ENCODE measurements around the gene SPACA4.

SPACA4 gene

DNA sequence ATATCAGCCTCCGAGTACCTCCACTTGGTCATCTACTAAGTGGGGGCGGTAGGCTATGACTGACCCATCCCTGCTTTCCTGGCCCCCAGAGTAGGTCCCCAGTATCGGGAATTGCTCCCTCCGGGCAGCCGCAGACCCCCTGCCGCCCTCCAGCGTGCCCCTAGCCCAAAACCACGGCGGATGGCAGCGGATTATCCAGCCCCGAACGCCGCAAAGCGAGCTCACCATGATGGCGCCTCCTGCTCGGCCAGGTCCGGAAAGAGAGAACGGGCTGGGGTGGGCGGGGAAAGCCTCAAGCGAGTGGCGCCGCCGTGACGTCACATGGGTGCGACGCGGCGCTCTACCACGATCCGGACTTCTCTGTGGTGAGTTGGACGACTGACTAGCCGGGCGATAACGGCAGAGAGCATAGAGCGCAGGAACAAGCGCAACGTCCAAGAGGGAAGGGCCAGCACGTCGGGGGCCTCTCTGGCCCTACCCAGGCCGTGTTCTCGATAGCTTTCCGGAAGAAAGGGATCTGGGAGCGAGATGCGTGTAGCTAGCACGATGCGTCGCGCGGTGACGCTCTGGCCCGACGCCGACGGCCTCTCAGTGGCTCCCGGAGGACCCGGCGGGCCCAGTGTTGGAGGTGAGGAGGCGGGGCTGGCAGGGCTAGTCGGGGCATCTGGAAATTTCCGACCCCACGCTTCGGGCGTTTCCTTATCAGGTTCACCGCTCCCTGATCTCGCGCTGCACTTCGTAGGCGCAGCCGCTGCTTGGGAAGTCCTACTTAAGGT lies 12.6 kb downstream of the SPACA4 start, which contains the start of the genes RPL18 and SPHK2:
Gene RPL18, minus strand, starts transcription at position 263 of the 776 bp plus-strand sequence. Its CDS starts 35 bp downstream, at position 228.
Gene SPHK2, plus strand, starts transcription at position 591 of the 776 bp plus-strand sequence. CDS start 1,009 bp downstream, outside the sequence.
- peaks cover 31% of the 10 kb centered on the region for H3K4me1 Mint-ChIP-seq
- peak; percentile 91 to 93 for DNase-seq (ENCODE audit: low spot score in 2 of 2)
- peak within 1 kb of the TSS; percentile 98 for H3K4me3 Mint-ChIP-seq
- peak; percentile 81 for ATAC-seq (ENCODE audit: low read depth)
- peak within 1 kb of the TSS; percentile 95 for H3K27ac Mint-ChIP-seq
- H3K9me3 Mint-ChIP-seq, result no peaks in the 10 kb centered on the region
- H3K36me3 Mint-ChIP-seq, result peaks cover 22% of the 10 kb centered on the region
- no peaks in the 10 kb centered on the region for H3K27me3 Mint-ChIP-seq

DNA sequence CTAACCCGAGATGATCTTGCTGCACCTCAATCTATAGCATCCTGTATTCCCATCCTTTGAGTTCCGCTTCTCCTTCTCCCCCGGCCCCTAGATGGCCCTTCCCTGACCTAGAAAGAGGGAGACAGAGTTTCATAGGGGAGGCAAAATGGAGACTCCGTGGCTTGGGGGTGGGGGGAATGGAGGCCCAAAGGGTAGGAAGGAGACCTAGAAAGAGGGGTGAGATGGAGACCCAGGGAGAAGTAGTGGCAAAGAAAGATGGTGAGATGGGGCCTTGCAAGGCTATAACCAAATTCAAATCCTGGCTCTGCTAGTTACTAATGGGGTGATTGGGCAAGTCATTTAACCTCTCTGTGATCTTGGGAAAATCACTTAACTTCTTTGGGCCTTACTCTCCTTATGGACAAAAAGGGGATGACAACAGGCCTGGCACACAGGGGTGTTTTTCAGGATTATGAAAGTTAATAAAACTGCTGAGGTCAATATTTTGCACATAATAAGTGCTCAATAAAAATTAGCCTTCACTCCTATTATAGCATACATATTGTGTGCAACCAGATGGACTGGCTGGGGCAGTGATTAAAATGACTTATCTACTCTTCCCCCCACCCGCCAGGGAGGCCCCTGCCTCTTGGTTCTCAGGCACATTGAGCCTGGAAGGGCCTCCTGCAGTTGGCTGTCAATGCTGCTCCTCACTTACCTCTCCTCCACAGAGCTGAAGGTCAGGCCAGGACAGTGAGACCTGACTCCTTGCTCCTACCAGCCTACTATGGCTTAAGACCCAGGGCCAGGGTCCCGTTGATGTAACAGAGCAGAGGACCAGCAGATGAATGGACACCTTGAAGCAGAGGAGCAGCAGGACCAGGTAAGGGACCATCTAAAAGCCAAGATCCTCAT lies 13.4 kb downstream of the SPACA4 start:
- Mint-ChIP-seq H3K9me3 (no peaks in the 10 kb centered on the region), H3K36me3 (peaks cover 22% of the 10 kb centered on the region), H3K27ac (peak overlapping the region; percentile 95), H3K4me1 (peaks cover 37% of the 10 kb centered on the region), H3K4me3 (peak overlapping the region; percentile 98), H3K27me3 (no peaks in the 10 kb centered on the region)
- DNase-seq (ENCODE audit: low spot score in 2 of 2), result no peak
- ATAC-seq (ENCODE audit: low read depth), result no peak

GRCh38 chr19:48623556-48624066 lies 17.1 kb downstream of the SPACA4 start:
- H3K36me3 Mint-ChIP-seq, result peaks cover 13% of the 10 kb centered on the region
- peak overlapping the region; percentile 87 for H3K4me3 Mint-ChIP-seq
- H3K27me3 Mint-ChIP-seq, result no peaks in the 10 kb centered on the region
- peak overlapping the region; percentile 73 for H3K27ac Mint-ChIP-seq
- H3K9me3 Mint-ChIP-seq, result no peaks in the 10 kb centered on the region
- DNase-seq (ENCODE audit: low spot score in 2 of 2) (no peak), ATAC-seq (ENCODE audit: low read depth) (no peak)
- H3K4me1 Mint-ChIP-seq, result peaks cover 31% of the 10 kb centered on the region

DNA sequence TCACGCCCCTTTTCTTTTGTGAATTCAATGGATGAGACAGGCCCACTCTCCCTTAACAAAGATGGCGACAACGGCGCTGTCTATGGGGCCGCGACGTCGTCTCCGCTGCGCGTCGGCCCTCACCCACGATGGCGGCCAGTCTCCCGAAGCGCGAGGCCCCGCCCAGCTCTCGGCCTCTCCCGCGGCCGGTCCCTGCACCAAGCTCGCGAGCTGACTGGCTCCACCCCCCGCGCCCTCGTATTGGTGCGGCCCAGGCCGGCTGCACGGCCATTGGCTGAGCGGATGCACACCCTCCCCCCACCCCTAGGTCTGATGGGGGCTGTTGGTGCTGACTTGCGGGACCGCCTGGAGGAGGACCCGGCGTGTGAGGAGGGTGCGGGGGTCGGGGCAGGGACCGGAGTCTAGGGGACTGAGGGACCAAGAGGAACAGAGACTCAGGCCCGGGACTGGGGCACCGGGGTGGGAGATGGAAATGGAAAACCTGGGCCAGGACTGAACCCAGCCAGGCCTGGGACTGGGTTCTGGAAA lies 17.6 kb downstream of the SPACA4 start:
- H3K4me1 Mint-ChIP-seq, result peaks cover 31% of the 10 kb centered on the region
- no peaks in the 10 kb centered on the region for H3K9me3 Mint-ChIP-seq
- H3K4me3 Mint-ChIP-seq, result peak overlapping the region; percentile 87
- peaks cover 15% of the 10 kb centered on the region for H3K36me3 Mint-ChIP-seq
- DNase-seq (ENCODE audit: low spot score in 2 of 2) (peak; percentile 81 to 92), ATAC-seq (ENCODE audit: low read depth) (peak; percentile 75)
- no peaks in the 10 kb centered on the region for H3K27me3 Mint-ChIP-seq
- H3K27ac Mint-ChIP-seq, result peak overlapping the region; percentile 73

DNA sequence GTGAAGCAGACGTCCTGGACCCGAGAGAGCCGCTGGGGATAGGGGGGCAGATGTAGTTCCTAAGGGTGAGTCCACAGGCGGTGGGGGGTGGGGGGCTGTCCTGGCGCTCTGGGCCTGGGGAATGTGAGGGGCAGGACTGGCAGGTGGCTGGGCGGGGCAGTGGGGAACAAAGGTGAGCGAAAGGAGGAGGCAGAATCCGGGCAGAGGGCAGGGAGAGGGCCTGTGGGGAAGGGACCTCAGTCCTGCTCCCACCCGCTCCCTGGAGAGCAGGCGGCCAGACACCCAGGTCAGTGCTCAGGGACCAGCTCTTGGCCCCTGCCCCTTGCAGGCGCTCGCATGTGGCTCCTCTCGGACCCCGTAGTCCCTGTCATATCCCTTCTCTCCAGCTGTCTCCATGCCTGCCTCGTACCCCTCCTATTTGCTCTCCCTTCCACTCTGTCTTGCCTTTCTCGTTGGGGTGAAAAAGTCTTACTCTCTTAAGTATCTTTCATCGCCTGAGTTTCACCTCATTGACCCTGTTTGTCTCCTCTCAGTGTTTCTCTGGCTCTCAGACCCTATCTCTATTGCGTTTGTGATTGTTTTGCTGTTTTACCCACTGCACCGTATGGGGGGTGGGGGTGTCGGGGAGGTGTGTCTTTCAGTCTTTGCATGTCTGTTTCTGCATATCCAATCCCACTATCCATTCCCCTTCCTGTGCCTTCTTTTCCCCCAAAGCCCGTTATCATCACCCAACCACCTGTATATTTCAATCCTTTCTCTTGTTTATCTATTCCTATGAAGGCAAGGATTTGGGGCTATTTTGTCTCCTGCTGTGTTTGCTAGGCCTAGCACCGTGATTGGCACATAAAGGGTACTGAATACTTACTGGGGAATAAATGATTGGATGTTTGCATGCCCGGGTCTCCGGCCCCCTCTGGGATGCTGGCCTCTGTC lies 18.5 kb downstream of the SPACA4 start:
- DNase-seq (ENCODE audit: low spot score in 2 of 2) (peak in 1 of 2 donors; percentile 20), ATAC-seq (ENCODE audit: low read depth) (no peak)
- Mint-ChIP-seq H3K27me3 (no peaks in the 10 kb centered on the region), H3K4me1 (peaks cover 26% of the 10 kb centered on the region), H3K4me3 (peak overlapping the region; percentile 5), H3K9me3 (no peaks in the 10 kb centered on the region), H3K27ac (peak overlapping the region; percentile 73), H3K36me3 (peaks cover 12% of the 10 kb centered on the region)

GRCh38 chr19:48625891-48626327 lies 19.4 kb downstream of the SPACA4 start:
- no peak overlapping the region for H3K4me3 Mint-ChIP-seq

DNA sequence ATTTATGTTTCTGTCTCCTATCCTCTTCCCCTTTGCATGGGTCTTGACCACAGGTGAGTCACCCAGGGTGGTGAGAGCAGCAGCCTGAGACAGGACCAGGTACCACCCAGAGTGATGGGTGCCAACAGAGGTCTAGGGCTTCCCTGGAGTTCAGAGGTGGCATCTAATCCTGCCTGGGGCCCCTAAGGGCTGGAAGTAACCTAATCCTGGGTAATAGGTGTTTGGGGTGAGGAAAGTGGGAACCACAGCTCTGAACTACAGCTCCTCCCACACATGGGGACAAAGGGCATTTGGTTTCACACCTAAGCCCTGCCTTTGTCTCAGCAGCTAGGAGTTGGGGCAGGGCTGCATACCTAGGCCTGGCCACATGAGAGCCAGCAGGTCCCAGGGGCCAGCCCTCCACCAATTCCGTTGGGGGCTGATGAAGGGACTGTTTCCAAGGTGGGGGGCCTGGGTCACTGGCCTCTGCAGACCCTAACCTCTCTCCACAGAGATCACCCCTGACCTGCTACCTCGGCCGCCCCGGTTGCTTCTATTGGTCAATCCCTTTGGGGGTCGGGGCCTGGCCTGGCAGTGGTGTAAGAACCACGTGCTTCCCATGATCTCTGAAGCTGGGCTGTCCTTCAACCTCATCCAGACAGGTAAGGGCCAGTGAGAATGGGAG lies 20.8 kb downstream of the SPACA4 start:
- ATAC-seq (ENCODE audit: low read depth), result no peak
- Mint-ChIP-seq H3K36me3 (peaks cover 16% of the 10 kb centered on the region), H3K27me3 (no peaks in the 10 kb centered on the region), H3K9me3 (no peaks in the 10 kb centered on the region), H3K27ac (no peak overlapping the region), H3K4me1 (peaks cover 25% of the 10 kb centered on the region), H3K4me3 (no peak overlapping the region)
- DNase-seq (ENCODE audit: low spot score in 2 of 2), result peak in 1 of 2 donors; percentile 17

More at GRCh38 chr19:48625891-48626327, 19.4 kb downstream of the SPACA4 start:
- Mint-ChIP-seq H3K9me3 (no peaks in the 10 kb centered on the region), H3K27me3 (no peaks in the 10 kb centered on the region), H3K4me1 (peaks cover 26% of the 10 kb centered on the region), H3K36me3 (peaks cover 16% of the 10 kb centered on the region), H3K27ac (no peak overlapping the region)
- ATAC-seq (ENCODE audit: low read depth), result no peak
- no peak for DNase-seq (ENCODE audit: low spot score in 2 of 2)

GRCh38 chr19:48627865-48628314 lies 21.3 kb downstream of the SPACA4 start:
- Mint-ChIP-seq H3K4me1 (peaks cover 23% of the 10 kb centered on the region), H3K36me3 (peaks cover 14% of the 10 kb centered on the region), H3K27me3 (no peaks in the 10 kb centered on the region), H3K4me3 (no peak overlapping the region), H3K9me3 (no peaks in the 10 kb centered on the region), H3K27ac (no peak overlapping the region)
- ATAC-seq (ENCODE audit: low read depth) (no peak), DNase-seq (ENCODE audit: low spot score in 2 of 2) (no peak)

DNA sequence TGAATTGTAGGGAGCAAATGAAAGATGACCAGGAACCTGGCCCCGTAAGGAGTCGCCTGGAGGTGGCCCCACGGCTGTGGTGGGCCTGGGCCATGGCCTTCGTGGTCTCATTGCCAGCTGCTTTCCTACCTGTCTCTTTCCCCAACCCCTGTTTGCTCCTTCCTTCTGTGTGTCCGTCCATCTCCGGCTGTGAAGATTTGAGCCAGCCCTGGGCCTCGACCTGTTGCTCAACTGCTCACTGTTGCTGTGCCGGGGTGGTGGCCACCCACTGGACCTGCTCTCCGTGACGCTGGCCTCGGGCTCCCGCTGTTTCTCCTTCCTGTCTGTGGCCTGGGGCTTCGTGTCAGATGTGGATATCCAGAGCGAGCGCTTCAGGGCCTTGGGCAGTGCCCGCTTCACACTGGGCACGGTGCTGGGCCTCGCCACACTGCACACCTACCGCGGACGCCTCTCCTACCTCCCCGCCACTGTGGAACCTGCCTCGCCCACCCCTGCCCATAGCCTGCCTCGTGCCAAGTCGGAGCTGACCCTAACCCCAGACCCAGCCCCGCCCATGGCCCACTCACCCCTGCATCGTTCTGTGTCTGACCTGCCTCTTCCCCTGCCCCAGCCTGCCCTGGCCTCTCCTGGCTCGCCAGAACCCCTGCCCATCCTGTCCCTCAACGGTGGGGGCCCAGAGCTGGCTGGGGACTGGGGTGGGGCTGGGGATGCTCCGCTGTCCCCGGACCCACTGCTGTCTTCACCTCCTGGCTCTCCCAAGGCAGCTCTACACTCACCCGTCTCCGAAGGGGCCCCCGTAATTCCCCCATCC lies 22.1 kb downstream of the SPACA4 start:
- Mint-ChIP-seq H3K27ac (peak overlapping the region; percentile 78), H3K36me3 (peaks cover 11% of the 10 kb centered on the region), H3K9me3 (no peaks in the 10 kb centered on the region), H3K27me3 (no peaks in the 10 kb centered on the region), H3K4me3 (no peak overlapping the region), H3K4me1 (peaks cover 20% of the 10 kb centered on the region)
- no peak for ATAC-seq (ENCODE audit: low read depth)
- peak in 1 of 2 donors; percentile 17 for DNase-seq (ENCODE audit: low spot score in 2 of 2)

DNA sequence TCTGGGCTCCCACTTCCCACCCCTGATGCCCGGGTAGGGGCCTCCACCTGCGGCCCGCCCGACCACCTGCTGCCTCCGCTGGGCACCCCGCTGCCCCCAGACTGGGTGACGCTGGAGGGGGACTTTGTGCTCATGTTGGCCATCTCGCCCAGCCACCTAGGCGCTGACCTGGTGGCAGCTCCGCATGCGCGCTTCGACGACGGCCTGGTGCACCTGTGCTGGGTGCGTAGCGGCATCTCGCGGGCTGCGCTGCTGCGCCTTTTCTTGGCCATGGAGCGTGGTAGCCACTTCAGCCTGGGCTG lies 22.7 kb downstream of the SPACA4 start:
- Mint-ChIP-seq H3K9me3 (no peaks in the 10 kb centered on the region), H3K36me3 (peaks cover 9% of the 10 kb centered on the region), H3K27ac (no peak overlapping the region), H3K4me1 (peaks cover 17% of the 10 kb centered on the region), H3K4me3 (no peak overlapping the region), H3K27me3 (no peaks in the 10 kb centered on the region)
- ATAC-seq (ENCODE audit: low read depth) (no peak), DNase-seq (ENCODE audit: low spot score in 2 of 2) (peak in 1 of 2 donors; percentile 12)

DNA sequence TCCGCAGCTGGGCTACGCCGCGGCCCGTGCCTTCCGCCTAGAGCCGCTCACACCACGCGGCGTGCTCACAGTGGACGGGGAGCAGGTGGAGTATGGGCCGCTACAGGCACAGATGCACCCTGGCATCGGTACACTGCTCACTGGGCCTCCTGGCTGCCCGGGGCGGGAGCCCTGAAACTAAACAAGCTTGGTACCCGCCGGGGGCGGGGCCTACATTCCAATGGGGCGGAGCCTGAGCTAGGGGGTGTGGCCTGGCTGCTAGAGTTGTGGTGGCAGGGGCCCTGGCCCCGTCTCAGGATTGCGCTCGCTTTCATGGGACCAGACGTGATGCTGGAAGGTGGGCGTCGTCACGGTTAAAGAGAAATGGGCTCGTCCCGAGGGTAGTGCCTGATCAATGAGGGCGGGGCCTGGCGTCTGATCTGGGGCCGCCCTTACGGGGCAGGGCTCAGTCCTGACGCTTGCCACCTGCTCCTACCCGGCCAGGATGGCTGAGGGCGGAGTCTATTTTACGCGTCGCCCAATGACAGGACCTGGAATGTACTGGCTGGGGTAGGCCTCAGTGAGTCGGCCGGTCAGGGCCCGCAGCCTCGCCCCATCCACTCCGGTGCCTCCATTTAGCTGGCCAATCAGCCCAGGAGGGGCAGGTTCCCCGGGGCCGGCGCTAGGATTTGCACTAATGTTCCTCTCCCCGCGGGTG lies 23.2 kb downstream of the SPACA4 start:
- ATAC-seq (ENCODE audit: low read depth), result no peak
- Mint-ChIP-seq H3K27me3 (no peaks in the 10 kb centered on the region), H3K36me3 (peaks cover 9% of the 10 kb centered on the region), H3K9me3 (no peaks in the 10 kb centered on the region), H3K27ac (no peak overlapping the region), H3K4me3 (no peak overlapping the region), H3K4me1 (peaks cover 16% of the 10 kb centered on the region)
- peak in 1 of 2 donors; percentile 17 for DNase-seq (ENCODE audit: low spot score in 2 of 2)

All from memory B cell (primary cell).